Endometrium (tissue), 2 donors: ENCODE measurements around the gene LIG3.
"Not testable (repeated sequence)": the region's sequence is repeated elsewhere in the genome, so short reads cannot be mapped to it uniquely, and the experiment has no call there.

Experiments
- FAIRE-seq: peaks from 2 replicates; lab custom pipeline; 2012; peaks lifted over from hg19 to GRCh38; lab: Jason Lieb, UNC
- donor health status: control.
- donor health status: control.

Gene LIG3

GRCh38 chr17:35041390-35041789 is 61.1 kb downstream of the LIG3 start:
- FAIRE-seq, result no peak

- FAIRE-seq, result no peak
These were observed 63.9 kb downstream of the LIG3 start for GRCh38 chr17:35044181-35044580.

GRCh38 chr17:35045458-35045979 is 65.2 kb downstream of the LIG3 start:
- FAIRE-seq, result not testable (repeated sequence)

- no peak for FAIRE-seq
These were observed 65.9 kb downstream of the LIG3 start for GRCh38 chr17:35046245-35046644.

- FAIRE-seq, result no peak
These were observed 66.5 kb downstream of the LIG3 start for GRCh38 chr17:35046740-35047283.

- no peak for FAIRE-seq
These were observed 68.5 kb downstream of the LIG3 start for GRCh38 chr17:35048685-35049379.

GRCh38 chr17:35050170-35050569 is 69.9 kb downstream of the LIG3 start:
- no peak for FAIRE-seq

GRCh38 chr17:35051183-35051578 is 70.9 kb downstream of the LIG3 start:
- FAIRE-seq, result no peak

GRCh38 chr17:35051579-35052240 is 71.4 kb downstream of the LIG3 start:
- no peak for FAIRE-seq

- FAIRE-seq, result no peak
These were observed 71.9 kb downstream of the LIG3 start for GRCh38 chr17:35052241-35052610.

GRCh38 chr17:35052780-35053179 is 72.5 kb downstream of the LIG3 start:
- no peak for FAIRE-seq

- FAIRE-seq, result no peak
These were observed 72.9 kb downstream of the LIG3 start for GRCh38 chr17:35053204-35053603.

GRCh38 chr17:35056013-35056412 is 75.7 kb downstream of the LIG3 start:
- no peak for FAIRE-seq

- FAIRE-seq, result no peak
These were observed 77.1 kb downstream of the LIG3 start for GRCh38 chr17:35057332-35057915.
